TTC549 (cell line): ENCODE results near the gene PLD5.
"Not testable (repeated sequence)": the region's sequence is repeated elsewhere in the genome, so short reads cannot be mapped to it uniquely, and the experiment has no call there.

Source experiments
- FAIRE-seq: peaks from 2 replicates; lab custom pipeline; 2012; peaks lifted over from hg19 to GRCh38; lab: Jason Lieb, UNC

Gene PLD5

DNA sequence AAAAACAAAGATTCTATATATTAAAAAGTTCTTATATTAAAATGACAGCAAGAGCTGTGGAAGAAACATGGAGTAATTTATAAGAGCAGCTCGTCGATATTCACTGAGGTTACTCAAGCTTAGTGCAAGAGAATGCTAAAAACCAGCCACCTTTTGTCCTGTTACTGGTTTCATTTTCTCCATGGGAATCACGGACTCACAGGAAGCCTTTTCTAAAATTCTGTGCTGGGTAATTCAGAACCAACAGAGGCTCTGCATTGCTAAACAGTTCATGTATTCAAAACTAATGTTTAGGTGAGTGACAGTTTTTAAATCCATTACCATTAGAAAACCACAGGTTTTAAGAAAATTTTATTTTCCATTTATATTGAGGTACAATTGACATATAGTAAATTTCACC, 377.8 kb downstream of the PLD5 start:
- no peak for FAIRE-seq

DNA sequence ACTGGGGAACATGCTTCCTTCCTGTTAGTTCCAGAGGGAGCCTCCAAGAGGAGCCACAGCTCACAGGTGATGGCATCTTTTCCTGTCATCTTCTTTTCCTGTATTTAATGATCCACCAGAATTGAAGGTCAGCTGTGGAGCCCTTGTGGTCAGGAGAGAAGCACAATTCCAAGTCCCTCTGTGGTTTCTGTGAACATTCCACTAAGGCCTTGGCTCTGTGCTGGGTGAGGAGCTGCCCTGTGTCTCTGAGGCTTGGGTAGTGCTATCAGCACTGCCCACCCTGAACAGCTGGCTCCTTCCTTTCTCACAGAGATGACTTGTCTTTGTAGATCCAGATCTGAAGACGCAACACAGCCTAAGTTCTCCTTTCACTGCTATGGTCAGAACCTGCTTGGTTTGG, 383.7 kb downstream of the PLD5 start:
- FAIRE-seq, result no peak

DNA sequence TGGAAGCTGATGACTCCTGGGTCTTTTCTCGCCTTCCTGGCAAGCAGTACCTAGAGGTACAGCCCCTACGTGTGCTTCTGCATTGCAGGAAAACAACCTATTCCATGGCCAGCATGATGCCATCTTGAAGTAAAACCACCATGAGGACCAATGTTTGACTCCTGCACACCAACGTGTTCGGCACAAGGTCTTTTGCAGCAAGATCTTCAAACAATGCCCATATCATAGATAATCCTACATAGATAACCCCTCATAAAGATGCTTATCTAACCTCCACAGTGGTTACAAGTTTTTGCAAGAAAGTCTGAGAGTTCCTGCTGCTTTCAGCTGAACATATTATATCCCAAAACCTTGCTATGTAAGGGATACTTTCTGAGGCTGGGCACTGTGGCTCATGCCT, 384.5 kb downstream of the PLD5 start:
- no peak for FAIRE-seq

DNA sequence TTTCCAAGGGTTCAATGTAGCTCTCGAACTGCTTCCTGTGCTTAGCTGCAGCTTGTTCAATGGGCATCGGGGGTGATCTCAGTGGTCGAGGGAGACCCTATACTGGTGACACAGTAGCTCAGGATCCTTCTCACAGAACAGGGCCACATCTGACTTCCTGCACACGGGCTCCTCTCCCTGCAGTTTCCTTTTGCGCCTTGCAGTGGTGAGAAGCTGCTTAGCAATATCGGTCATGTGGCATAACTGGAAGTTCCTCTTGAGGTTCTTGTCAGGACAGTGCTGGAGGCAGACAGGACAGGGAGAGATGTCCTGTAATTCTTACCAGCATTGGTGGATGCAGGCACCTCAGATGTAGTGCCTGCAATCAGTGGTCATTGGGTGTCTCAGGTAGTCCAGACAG, 385.1 kb downstream of the PLD5 start:
- no peak for FAIRE-seq

DNA sequence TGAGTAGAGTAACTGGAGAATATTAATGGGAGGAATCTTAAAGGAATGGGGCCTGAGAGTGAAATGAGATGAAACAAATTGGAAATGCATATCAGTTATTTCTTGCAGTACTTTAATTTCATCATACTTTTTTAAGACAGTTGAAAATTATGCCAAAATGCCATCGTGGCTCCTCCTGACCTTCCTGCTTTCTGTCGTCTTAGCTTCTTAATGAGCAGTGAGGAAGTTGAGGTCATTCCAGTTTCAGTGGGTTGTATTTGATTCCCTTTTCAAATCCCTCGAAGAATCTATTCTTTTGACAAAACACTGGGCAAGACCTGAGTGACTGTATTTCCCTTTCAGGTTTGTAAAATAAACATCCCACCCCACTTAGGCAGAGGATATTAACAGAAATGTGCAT, 390.7 kb downstream of the PLD5 start:
- no peak for FAIRE-seq

DNA sequence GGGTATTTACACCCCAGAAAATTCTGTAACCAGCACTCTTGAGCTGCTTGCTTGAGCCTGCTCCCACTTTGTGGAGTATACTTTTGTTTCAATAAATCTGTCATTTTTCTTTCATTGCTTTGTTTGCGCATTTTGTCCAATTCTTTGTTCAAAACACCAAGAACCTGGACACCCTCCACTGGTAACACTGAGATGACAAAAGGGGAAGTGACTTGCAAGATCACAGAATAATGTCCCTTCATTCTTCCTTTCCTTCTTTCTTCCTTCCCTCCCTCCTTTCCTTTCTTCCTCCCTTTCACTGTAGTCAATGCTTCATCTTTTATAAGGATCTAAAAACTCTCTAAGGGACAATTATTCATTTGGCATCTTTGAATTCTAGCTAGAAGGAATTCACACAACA, 391.1 kb downstream of the PLD5 start:
- no peak for FAIRE-seq

DNA sequence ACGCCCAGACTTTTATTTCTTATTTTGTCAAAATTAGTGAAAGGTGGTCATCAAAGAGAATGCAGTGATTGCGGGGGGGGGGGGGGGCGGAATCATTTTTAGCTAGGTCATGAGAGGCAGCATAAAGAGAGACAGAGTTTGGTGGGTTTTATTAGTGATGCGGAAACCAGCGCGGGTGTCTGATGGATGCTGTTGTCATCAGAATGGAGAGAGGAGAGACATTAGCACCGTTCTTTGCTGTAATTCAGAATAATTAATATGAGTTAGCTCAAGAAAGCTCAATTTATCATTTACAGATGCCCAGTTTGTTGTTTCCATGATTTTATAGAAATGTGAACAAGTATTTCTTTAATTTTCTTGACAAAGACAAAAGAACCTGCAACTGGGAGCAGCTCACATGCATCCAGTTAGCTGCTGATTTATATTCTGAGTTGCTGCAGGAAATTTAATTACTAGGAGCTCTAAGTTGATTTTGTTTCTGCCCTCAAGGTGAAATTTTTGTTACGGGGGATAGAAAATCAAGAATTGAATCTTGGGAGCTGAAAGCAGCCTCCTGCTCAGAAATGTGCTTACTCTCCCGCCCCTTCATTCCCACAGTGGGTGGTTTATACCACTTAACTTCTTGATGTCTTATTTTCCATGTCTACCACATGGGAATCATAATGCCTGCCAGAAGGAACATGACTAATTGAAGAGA, 392.2 kb downstream of the PLD5 start:
- no peak for FAIRE-seq

DNA sequence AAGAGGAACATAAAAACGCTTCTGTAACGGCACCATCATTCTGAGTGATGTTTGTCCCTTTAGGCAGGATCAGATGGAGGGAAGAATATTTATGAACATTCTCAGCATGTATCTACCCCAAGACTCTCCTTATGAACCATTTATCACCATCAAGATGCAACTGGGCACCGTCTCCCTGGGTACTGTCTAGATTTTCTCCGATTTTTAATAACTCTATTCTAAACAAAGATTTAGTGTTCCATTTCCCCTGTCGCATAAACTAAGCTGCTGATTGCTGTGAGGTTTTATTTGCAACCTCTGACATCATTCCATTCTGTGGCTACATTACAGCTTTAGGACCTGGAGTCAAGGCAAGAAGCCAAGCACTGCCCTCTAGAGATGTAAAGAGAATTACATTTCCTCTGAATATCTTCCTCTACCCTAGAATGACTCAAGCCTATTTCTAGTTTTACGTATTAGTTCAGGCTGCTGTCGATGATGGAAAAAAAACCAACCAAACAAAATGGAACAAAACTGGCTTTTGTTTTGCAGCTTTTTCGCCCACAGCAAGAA, 395.5 kb downstream of the PLD5 start:
- peak; percentile 83 for FAIRE-seq

DNA sequence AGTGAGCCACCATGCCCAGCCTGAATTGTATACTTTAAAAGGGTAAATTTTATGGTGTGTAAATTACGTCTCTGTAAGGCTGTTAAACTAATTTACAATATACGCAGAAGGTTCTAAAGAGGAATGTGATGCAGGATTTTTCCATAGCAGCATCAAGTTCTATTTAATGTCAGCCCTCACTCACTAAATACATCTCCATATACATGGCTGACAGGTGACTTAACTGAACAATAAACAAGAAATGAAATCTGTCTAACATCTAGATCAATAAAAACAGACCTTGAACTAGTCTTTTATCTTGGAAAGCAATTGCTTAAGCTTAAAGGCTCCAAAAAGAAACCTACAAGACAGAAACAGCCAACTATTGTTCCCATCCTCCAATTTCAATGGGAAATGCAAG, 404.1 kb downstream of the PLD5 start:
- no peak for FAIRE-seq

DNA sequence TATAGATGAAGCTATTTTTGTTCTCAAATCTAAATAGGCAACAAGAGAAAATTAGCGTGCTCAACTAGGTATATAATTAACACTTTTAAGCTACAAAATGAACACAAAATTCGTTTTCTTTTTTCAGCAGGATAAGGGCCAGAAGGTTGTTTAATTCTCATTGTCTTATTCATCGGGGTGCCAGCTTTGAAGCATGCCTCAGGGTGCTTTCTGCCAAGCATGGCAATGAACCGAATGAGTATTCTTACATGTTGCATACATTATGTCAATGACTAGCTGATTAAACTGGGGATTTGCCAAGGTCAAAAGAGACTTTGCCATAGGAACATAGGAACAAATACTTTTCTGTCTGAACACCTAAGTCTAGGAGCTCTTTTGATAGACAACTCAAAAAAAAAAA, 423.6 kb downstream of the PLD5 start:
- no peak for FAIRE-seq

DNA sequence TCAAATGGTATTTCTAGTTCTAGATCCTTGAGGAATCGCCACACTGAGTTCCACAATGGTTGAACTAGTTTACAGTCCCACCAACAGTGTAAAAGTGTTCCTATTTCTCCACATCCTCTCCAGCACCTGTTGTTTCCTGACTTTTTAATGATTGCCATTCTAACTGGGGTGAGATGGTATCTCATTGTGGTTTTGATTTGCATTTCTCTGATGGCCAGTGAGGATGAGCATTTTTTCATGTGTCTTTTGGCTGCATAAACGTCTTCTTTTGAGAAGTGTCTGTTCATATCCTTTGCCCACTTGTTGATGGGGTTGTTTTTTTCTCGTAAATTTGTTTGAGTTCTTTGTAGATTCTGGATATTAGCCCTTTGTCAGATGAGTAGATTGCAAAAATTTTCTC, 427.2 kb downstream of the PLD5 start:
- not testable (repeated sequence) for FAIRE-seq

DNA sequence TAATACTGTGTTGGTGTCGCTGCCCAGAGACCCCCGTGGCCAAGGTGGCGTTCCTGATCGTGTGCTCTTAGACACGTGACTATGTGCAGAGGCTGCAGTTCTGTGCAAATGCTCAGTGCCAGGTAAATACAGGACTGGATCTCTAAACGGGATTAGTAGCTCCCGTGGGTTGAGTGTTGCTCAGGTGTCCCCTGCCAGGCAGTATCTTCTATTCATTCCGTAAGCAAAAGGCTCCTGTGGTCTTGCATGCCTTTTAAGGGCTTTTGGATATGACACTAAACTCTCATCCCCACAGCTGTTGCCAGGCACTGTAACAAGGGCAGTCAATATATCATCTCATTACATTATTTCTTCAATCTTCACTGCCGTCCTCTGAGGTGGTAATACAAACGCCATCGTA, 431.4 kb downstream of the PLD5 start:
- no peak for FAIRE-seq

DNA sequence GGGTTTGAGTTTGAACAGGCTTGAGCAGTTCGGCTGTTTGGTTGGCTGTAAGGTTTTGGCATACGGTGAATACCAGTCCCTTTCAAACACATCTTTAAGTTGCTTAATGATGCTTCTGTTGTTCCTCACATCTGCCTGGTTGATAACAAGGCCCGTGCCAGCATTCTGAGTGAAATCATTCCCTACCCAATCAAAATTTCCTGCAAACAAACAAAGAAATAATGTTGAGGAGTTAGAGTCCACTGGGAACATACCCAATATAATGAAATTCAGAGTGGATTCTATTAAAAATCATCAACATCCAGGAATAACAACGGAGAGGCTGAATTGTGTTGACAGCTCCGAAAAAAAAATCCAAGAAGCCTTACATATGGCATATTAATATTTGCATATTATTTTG, 434.6 kb downstream of the PLD5 start:
- no peak for FAIRE-seq

DNA sequence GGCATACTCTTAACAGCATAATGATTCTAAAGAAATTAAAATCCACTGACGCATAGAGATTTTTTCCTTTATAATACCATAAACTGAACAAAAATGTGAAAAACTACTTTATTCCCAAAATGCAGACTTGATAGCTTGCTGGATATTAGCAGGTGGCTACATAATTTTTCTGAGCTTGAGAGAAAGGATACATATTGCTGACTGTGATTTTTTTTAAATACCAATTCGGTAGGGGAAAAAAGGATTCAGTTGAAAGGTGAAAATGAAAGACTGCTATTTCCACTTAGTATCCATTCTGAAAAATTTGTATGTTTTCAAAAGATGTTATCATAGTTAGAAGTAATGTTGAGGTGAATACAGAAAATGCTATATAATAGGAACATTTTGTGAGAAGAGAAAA, 435.6 kb downstream of the PLD5 start:
- FAIRE-seq, result no peak

DNA sequence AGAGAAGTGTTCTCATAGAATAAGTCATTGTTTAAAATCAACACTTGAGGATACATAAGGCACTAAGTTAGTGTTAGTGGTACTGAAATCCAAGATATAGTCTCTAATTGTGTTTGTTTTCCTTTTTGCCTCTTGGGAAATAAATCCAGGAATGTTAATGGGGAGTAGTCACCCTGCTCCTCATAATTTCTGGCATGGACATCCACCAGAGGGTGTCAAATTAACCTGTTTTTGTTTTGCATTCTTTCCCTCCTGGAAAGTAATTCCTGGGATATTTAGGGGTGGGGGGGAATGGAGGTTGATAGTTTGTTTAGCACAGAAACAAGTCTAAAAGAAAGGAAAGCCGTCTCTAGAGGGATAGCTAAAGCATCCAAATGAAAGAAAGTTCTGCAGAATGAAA, 437.8 kb downstream of the PLD5 start:
- no peak for FAIRE-seq

DNA sequence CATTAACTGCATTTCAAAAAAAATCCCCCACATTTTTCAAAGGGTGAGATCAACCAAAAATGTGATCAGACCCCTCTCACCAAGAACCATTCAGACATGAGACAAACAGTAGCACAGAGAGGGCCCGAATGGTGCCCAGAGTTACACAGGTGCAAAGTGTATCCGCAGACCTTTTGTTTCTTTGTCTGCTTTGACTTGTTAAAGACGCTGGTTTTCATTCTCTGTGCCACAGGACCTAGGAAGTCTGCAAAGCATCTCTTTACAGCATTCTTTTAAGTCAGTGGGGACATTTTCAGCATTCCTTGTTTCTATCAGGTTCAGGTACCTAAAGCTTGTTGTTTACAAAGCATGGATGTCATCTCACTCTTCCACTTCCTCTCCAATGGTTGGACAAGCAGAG, 438.4 kb downstream of the PLD5 start:
- no peak for FAIRE-seq

DNA sequence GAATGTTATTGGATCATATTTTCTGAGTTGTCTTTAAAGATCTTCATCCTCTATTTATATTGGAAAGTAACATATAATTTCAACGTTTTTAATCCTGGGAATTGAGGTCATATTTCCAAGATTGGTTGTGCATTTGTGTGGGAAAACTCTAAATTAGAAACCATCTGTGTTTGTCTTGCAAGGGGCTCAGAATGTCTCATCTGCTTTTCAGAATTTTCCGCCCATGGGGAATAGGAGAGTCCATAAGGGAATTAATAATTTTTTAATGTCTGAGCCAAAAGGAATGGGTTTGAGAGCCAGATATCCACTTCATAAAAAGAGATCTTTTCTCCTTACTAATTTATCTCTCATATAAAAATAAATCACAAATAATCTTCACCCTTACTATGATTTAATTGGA, 440.8 kb downstream of the PLD5 start:
- no peak for FAIRE-seq

DNA sequence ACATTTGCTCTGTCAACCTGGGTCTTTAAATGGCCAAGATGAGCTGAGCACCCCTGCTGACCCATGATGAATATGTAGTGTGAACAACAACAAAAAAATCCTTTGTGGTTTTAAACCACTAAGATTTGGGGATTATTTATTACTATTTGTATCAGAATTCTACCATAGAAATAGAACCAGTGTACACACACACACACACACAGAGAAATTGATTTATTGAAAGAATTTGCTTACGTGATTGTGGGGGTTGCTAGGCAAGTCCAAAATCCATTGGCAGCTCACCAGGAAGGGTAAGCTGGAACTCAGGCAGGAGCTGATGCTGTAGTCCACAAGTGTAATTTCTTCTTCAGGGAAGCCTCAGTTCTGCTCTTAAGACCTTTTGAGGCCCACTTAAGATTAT, 443.1 kb downstream of the PLD5 start:
- FAIRE-seq, result no peak

DNA sequence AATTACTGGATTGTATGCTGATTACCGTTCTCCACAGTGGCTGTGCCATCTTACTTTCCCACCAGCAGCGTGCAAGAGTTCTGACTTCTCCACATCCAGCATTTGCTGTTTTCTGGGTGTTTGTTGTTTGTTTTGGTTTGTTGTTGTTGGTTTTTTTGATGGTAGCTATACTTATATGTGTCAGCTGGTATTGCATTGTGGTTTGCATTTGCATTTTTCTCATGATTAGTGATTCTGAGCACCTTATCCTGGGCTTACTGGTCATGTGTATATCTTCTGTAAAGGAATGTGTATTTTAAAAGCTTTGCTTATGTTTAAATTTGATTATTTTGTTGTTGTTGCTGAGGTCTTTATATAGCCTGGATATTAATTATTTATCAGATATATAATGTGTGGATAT, 458.7 kb downstream of the PLD5 start:
- no peak for FAIRE-seq

DNA sequence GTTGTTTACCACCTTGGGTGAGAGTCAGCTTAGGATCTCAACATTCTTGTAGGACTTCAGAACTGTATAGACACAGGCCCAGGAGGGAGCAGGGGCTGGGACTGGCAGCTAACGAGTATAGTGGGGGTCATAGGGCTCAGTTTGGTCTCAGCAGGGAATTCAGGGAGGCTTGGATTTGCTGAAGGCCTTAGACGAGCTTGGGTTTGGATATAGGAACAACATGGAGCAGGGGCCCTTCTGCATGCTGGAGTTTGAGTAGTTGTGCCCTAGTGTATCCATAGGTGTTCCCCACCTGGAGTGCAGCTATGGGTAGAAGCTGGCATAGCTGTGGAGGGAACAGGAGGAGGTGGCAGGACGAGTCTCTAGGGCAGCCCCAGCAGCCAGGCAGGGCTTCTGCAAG, 462.2 kb downstream of the PLD5 start:
- FAIRE-seq, result no peak

DNA sequence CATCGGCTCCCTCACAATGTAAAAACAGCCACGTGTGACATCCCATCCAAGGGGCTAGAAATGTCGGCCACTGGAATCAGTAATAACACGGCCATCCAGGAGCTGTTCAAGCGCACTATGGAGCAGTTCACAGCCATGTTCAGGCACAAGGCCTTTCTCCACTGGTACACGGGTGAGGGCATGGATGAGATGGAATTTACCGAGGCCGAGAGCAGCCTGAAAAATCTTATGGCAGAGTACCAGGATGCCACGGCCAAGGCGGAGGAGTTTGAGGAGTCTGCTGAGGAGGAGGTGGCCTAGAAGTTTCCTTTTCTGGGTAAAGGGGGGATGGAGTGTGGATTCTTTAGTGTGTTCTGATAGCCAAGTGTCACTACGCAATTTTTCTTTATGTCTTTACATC, 464.5 kb downstream of the PLD5 start:
- no peak for FAIRE-seq

DNA sequence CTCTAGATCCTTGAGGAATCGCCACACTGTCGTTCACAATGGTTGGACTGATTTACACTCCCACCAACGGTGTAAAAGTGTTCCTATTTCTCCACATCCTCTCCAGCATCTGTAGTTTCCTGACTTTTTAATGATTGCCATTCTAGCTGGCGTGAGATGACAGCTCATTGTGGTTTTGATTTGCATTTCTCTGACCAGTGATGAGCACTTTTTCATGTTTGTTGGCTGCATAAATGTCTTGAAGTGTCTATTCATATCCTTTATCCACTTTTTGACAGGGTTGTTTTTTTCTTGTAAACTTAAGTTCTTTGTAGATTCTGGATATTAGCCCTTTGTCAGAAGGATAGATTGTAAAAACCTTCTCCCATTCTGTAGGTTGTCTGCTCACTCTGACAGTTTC, 465.9 kb downstream of the PLD5 start:
- FAIRE-seq, result not testable (repeated sequence)

DNA sequence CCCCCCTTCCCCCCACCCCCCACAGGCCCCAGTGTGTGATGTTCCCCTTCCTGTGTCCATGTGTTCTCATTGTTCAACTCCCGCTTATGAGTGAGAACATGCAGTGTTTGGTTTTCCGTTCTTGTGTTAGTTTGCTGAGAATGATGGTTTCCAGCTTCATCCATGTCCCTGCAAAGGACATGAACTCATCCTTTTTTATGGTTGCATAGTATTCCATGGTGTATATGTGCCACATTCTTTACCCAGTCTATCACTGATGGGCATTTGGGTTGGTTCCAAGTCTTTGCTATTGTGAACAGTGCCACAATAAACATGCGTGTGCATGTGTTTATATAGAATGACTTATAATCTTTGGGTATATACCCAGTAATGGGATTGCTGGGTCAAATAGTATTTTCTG, 466.3 kb downstream of the PLD5 start:
- FAIRE-seq, result not testable (repeated sequence)

DNA sequence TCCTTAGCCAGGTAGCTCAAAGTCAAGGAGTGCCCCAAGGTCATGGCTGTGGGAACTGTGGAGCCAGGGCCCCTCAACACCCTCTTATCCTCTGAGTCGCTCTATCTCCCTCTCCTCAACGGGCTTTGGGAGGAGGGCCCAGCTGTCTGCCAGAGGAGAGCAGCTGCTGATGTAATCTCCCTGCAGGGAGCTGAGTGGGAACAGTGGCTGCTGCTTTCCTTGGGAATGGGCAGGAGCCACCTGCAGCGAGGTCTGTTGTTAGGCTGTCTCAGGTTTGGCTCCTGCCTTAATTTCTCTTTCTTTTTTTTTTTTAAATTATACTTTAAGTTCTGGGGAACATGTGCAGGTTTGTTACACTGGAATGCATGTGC, 466.8 kb downstream of the PLD5 start:
- no peak for FAIRE-seq
